NCI-H748 treated with DMSO at 0.1 percent for 48 hours (cell line): ENCODE data around the gene PARP15.

Source experiments
- DNase-seq: peaks from one replicate; lab custom pipeline; 2025; lab: John Stamatoyannopoulos, UW

Gene PARP15

GRCh38 chr3:122572940-122573412, 4.5 kb upstream of the PARP15 start:
- no peak for DNase-seq

GRCh38 chr3:122576174-122576940, 1.1 kb upstream of the PARP15 start:
- no peak for DNase-seq

GRCh38 chr3:122578069-122578740, 755 bp downstream of the PARP15 start:
- DNase-seq, result no peak

DNA sequence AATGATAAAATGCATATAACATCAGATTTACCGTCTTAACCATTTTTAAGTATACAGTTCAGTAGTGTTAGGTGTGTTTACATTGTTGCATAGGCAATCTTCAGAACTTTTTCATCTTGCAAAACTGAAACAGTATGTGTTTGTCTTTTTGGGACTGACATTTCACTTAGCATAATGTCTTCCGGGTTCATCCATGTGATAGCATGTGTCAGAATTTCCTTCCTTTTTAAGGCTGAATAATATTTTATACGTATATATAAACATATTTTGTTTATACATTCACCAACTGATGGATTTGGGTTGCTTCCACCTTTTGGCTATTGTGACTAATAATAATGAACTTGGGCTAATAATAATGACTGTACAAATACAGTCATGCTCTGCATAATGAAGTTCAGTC, 3.0 kb downstream of the PARP15 start:
- DNase-seq, result no peak

- no peak for DNase-seq
These were observed 4.2 kb downstream of the PARP15 start for GRCh38 chr3:122581622-122582021.

DNA sequence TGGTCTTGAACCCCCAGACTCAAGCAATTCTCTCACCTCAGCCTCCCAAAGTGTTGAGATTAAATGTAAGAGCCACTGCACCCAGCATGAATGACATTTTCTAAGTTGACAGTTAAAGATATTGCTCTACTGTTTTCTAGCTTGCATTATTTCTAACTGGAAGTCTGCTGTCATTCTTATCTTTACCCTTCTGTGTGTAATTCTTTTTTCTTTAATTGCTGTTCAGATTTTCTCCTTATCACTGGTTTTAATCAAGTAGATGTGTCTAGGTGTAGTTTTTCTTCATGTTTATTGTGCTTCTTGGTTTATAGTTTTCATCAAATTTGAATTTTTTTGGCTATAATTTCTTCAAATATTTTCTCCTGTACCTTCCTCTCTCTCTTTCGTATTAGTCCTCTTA, 4.9 kb downstream of the PARP15 start:
- DNase-seq, result no peak

DNA sequence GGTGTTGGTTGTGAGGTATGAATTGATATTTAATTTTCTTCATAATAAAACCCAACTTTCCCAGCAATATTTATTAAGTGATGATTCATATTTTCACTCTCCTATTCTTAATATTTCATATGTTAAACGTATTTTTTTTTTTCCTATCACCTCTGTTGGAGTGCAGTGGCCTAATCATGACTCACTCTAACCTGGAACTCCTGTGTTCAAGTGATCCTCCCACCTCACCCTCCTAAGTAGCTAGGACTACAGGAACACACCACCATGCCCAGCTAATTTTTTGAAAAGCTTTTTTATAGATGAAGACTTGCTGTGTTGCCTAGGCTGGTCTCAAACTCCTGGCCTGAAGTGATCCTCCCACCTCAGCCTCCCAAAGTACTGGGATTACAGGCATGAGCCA, 8.6 kb downstream of the PARP15 start:
- DNase-seq, result no peak

GRCh38 chr3:122586773-122587485, 9.5 kb downstream of the PARP15 start:
- DNase-seq, result no peak

GRCh38 chr3:122587572-122587971, 10.1 kb downstream of the PARP15 start:
- no peak for DNase-seq

GRCh38 chr3:122589297-122589696, 11.8 kb downstream of the PARP15 start:
- DNase-seq, result no peak

- no peak for DNase-seq
These were observed 13.2 kb downstream of the PARP15 start for GRCh38 chr3:122590610-122591009.

DNA sequence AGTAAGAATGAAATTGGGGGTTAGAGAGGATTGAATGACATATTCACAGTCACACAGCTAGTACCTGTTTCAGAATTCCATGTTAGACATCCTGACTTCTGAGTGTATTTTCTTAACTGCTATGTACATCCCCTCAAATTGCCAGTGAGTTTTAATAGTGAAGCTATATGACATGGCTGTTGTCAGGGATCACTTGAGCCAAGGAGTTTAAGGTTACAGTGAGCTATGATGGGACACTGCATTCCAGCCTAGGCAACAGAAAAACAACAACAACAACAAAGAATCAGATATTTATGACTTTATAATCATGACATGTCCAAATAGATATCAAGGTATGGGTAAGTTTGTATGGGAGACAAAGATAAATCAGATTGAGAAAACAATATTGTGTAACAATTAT, 16.6 kb downstream of the PARP15 start:
- DNase-seq, result no peak

DNA sequence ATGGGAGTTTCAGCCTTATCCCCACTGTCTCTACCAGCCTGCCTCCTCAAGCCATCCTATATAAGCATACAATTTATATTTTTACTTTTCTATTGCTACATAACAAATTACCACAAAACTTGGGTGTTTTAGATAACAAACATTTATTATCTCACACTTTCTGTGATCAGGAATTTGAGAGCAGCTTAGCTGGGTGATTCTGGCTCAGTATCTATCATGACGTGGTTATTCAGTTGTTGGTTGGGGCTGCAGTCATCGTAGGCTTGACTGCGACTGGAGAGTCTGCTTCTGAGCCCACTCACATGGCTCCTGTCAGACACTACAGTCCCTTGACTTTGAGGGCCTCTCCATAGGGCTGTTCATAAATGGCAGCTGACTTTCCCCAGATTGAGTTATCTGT, 20.7 kb downstream of the PARP15 start:
- no peak for DNase-seq

GRCh38 chr3:122598556-122598955, 21.1 kb downstream of the PARP15 start:
- DNase-seq, result no peak

DNA sequence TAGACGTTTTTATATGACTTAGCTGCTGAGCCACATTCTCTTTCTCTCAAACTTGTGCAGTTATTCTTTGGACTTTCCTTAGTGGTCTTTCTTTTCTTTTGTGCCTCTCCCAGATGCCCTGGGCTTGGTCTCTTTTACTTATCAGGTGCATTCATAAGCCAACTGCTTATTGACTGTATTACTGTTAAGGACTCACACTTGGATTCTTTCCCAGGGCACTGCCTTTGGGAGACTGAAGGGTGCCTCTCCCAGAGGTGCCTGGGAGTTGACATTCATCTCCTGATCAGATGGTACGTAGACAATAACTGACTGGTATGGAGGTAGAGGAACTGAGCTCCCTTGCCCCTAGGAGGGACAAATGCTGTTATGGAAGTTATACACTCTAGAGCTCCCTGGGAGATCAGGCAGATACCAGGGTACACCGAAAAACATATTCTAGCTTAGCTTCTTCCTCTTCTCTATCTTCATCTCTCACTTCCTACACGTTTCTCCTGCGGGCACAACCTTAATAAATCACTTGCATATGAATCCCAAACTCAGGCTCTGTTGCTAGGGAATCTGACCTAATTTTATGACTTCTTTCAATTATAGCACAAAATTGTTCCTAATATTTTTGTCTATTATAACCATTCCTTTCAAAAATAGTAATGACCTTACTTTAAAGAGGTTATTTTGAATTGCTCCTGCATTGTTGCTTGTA, 24.7 kb downstream of the PARP15 start:
- no peak for DNase-seq

GRCh38 chr3:122603056-122603455, 25.6 kb downstream of the PARP15 start:
- no peak for DNase-seq

DNA sequence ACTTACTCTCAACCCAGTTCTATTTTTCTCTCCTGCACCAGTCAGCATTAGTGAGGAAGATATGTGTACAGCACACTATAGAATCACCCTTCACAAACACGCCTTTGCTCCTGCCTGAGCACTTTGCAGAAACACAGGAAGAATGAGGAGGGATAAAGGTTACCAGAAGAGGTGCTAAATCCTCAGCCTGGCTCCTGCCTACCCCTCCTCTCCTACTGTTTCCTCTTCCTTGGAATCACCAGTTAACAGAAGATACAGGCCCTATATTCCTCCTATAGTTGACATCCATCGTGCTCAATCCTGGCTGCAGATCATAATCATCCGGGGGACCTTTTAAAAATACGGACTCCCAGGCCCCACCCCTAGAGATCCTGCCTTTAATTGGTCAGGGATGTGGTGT, 28.9 kb downstream of the PARP15 start:
- no peak for DNase-seq

DNA sequence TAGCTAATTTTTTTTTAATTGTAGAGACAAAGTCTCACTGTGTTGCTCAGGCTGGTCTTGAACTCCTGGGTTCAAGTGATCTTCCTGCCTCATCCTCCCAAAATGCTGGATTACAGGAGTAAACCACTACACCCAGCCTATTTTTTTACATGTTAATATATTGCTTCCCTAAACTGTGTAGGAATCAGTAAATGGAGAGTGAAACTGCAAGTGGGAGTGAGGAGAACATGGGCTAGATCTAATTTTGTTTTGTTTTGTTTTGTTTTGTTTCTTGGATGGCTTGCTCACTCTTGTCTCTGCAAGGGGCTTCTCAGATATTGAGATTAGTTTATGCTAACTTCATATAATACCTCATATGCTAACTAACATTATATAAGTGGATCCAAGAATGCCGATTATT, 31.5 kb downstream of the PARP15 start:
- no peak for DNase-seq

- DNase-seq, result no peak
These were observed 32.5 kb downstream of the PARP15 start for GRCh38 chr3:122609798-122610559.

- no peak for DNase-seq
These were observed 35.2 kb downstream of the PARP15 start for GRCh38 chr3:122612696-122613095.

DNA sequence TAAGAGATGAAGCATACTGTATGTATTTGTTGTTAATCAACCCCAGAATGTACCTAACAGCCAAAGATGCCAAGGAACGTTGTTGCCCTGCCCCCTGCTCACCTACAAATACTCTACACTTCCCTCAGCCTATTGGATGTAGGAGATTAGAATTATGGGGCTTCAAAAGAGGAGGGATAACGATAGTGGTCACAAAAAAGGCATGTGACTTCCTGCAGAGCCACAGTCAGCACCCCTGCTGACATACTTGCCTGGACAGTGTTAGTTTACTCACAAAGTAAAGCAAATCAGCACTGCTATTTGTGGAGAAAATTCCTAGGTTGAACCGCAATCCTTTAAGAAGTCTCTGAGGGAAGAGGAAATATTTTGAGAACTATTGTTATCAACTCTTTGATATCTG, 37.9 kb downstream of the PARP15 start:
- no peak for DNase-seq

DNA sequence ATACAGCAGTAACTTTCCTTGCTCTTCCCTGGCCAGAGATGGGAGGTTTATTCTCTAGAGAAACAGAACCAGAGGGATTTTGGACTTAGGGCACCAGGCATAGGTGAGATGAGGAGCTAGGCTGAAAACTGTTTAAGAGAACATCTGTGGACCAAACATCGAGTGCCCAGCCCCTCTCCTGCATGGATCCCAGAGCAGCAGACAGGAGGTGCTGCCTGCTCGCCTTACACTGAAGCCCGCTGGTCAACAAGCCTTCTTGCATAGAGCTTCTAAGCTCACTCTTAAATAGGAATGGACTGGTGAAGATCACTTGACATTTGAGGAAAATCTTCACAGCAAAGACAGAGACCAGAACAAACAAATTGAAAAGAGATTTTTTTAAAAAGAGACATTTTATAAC, 41.2 kb downstream of the PARP15 start:
- no peak for DNase-seq
